C4-2B (cell line): Measurements from ENCODE around the gene MMP17.

Source experiments
- ZFX ChIP-seq: fragments of 450-650 bp; IDR thresholded peaks from 2 replicates; pipeline ENCODE4 v1.6.1; 2017
- TF ChIP-seq, protein P1 (sequence below): fragments of 450-650 bp; conservative IDR thresholded peaks from 2 replicates; pipeline ENCODE4 v1.5.1; 2017; ENCODE audit warnings: mild to moderate bottlenecking

DNA sequence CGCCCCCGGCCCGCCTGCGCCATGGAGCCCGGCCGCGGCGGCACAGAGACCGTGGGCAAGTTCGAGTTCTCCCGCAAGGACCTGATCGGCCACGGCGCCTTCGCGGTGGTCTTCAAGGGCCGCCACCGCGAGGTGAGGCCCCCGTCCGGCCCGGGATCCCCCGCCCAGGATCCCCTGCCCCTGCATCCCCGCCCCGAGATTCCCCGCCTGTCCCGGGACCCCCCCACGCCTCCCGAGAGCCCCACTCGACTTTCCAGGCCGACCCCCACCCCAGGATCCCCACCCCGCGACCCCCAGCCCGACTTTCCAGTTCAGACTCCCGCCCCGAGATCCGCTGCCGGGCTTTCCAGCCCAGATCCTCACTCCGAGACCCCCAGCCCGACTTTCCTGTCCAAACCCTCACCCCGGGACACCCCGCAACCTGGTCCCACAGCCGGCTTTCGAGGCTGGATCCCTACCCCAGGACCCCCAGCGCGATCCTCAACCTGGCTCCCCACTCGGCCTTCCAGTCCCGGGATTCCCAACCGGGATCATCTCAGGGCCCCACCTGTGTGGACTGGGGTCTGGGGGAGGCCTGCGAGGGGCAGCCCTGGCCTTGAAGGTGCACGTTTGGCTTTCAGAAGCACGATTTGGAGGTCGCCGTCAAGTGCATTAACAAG, 66.9 kb downstream of the MMP17 start:
- TF ChIP-seq, protein P1, sequence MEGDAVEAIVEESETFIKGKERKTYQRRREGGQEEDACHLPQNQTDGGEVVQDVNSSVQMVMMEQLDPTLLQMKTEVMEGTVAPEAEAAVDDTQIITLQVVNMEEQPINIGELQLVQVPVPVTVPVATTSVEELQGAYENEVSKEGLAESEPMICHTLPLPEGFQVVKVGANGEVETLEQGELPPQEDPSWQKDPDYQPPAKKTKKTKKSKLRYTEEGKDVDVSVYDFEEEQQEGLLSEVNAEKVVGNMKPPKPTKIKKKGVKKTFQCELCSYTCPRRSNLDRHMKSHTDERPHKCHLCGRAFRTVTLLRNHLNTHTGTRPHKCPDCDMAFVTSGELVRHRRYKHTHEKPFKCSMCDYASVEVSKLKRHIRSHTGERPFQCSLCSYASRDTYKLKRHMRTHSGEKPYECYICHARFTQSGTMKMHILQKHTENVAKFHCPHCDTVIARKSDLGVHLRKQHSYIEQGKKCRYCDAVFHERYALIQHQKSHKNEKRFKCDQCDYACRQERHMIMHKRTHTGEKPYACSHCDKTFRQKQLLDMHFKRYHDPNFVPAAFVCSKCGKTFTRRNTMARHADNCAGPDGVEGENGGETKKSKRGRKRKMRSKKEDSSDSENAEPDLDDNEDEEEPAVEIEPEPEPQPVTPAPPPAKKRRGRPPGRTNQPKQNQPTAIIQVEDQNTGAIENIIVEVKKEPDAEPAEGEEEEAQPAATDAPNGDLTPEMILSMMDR = no peak
- no peak for TF ChIP-seq ZFX
